H9 (cell line): ENCODE results near the gene GLRA1. TPM values are rescaled to one million over a fixed set of nuclear protein-coding genes. Genes with fewer than 3 reads are reported as not detected.

Source experiments
- DNase-seq: peaks from one replicate; pipeline ENCODE4 v3.0.0-alpha.2; 2017
- H2AFZ ChIP-seq: one replicate; pipeline ENCODE4 v1.6.1; 2013; ENCODE audit warnings: mild to moderate bottlenecking, low read length, control low read depth, moderate library complexity
- H2AK5ac ChIP-seq: 2 replicates; pipeline ENCODE4 v1.6.1; 2013; ENCODE audit warnings: low read length, control low read depth, mixed read lengths; ENCODE audit not compliant: insufficient read length
- H2BK120ac ChIP-seq: one replicate; pipeline ENCODE4 v1.6.1; 2013; ENCODE audit warnings: low read depth, mild to moderate bottlenecking, low read length, control low read depth, inconsistent platforms; ENCODE audit not compliant: poor library complexity, severe bottlenecking
- H2BK12ac ChIP-seq: 2 replicates; pipeline ENCODE4 v1.6.1; 2013; ENCODE audit warnings: low read length, control low read depth, mixed read lengths, low read depth; ENCODE audit not compliant: insufficient read length
- H2BK15ac ChIP-seq: 2 replicates; pipeline ENCODE4 v1.6.1; 2013; ENCODE audit warnings: low read depth, low read length, control low read depth
- H2BK20ac ChIP-seq: one replicate; pipeline ENCODE4 v1.6.1; 2013; ENCODE audit warnings: low read depth, mild to moderate bottlenecking, low read length, control low read depth, inconsistent platforms; ENCODE audit not compliant: poor library complexity, severe bottlenecking
- H2BK5ac ChIP-seq: 2 replicates; pipeline ENCODE4 v1.6.1; 2013; ENCODE audit warnings: low read length, control low read depth, mixed read lengths; ENCODE audit not compliant: insufficient read length
- H3K14ac ChIP-seq: 2 replicates; pipeline ENCODE4 v1.6.1; 2013; ENCODE audit warnings: low read length, control low read depth; ENCODE audit not compliant: insufficient read depth
- H3K18ac ChIP-seq: 2 replicates; pipeline ENCODE4 v1.6.1; 2013; ENCODE audit warnings: low read depth, mild to moderate bottlenecking, mixed read lengths, low read length, control low read depth; ENCODE audit not compliant: insufficient read length
- H3K23ac ChIP-seq: 2 replicates; pipeline ENCODE4 v1.6.1; 2013; ENCODE audit warnings: low read length, control low read depth, mixed read lengths, low read depth; ENCODE audit not compliant: insufficient read length
- H3K23me2 ChIP-seq: 2 replicates; pipeline ENCODE4 v1.6.1; 2013; ENCODE audit warnings: low read depth, mild to moderate bottlenecking, mixed read lengths, low read length, control low read depth; ENCODE audit not compliant: insufficient read length, poor library complexity, severe bottlenecking
- H3K27ac ChIP-seq: 2 replicates; pipeline ENCODE4 v1.5.1; 2013; ENCODE audit warnings: low read length, control low read depth, mixed read lengths, low read depth; ENCODE audit not compliant: insufficient read length
- H3K27me3 ChIP-seq: 2 replicates; pipeline ENCODE4 v1.6.1; 2013; ENCODE audit warnings: low read length, control low read depth, inconsistent platforms; ENCODE audit not compliant: insufficient read depth
- H3K4ac ChIP-seq: 2 replicates; pipeline ENCODE4 v1.6.1; 2013; ENCODE audit warnings: low read depth, mild to moderate bottlenecking, control low read depth, inconsistent platforms, low read length, moderate library complexity
- H3K4me1 ChIP-seq: 2 replicates; pipeline ENCODE4 v1.6.1; 2013; ENCODE audit warnings: low read length, control low read depth, inconsistent platforms; ENCODE audit not compliant: insufficient read depth
- H3K4me2 ChIP-seq: 2 replicates; pipeline ENCODE4 v1.6.1; 2013; ENCODE audit warnings: low read length, control low read depth, mixed read lengths; ENCODE audit not compliant: insufficient read length, insufficient read depth
- H3K56ac ChIP-seq: 2 replicates; pipeline ENCODE4 v1.6.1; 2013; ENCODE audit warnings: low read depth, mild to moderate bottlenecking, mixed read lengths, low read length, control low read depth; ENCODE audit not compliant: insufficient read length
- H3K79me1 ChIP-seq: 2 replicates; pipeline ENCODE4 v1.6.1; 2013; ENCODE audit warnings: low read depth, mild to moderate bottlenecking, moderate library complexity, low read length, control low read depth, inconsistent platforms; ENCODE audit not compliant: insufficient read depth, poor library complexity, severe bottlenecking
- H3K79me2 ChIP-seq: 2 replicates; pipeline ENCODE4 v1.6.1; 2013; ENCODE audit warnings: low read length, control low read depth, inconsistent platforms; ENCODE audit not compliant: insufficient read depth
- H3K9ac ChIP-seq: 2 replicates; pipeline ENCODE4 v1.6.1; 2013; ENCODE audit warnings: low read length, control low read depth, mixed read lengths; ENCODE audit not compliant: insufficient read length; ENCODE audit errors: extremely low read depth
- H3K9me3 ChIP-seq: one replicate; pipeline ENCODE4 v1.6.1; 2013; ENCODE audit warnings: low read depth, low read length, inconsistent platforms; ENCODE audit not compliant: control insufficient read depth
- H3T11ph ChIP-seq: one replicate; pipeline ENCODE4 v1.6.1; 2013; ENCODE audit warnings: mild to moderate bottlenecking, low read length, control low read depth, inconsistent platforms
- H4K20me1 ChIP-seq: one replicate; pipeline ENCODE4 v1.6.1; 2013; ENCODE audit not compliant: control insufficient read depth, insufficient read length, insufficient read depth
- H4K5ac ChIP-seq: 2 replicates; pipeline ENCODE4 v1.6.1; 2013; ENCODE audit warnings: low read depth, mild to moderate bottlenecking, mixed read lengths, low read length, control low read depth; ENCODE audit not compliant: insufficient read length
- H4K8ac ChIP-seq: replicated peaks from 2 replicates; pipeline ENCODE4 v1.6.1; 2013; ENCODE audit warnings: low read length, control low read depth, mixed read lengths, low read depth; ENCODE audit not compliant: insufficient read length
- H4K91ac ChIP-seq: 2 replicates; pipeline ENCODE4 v1.6.1; 2013; ENCODE audit warnings: low read depth, mild to moderate bottlenecking, moderate library complexity, mixed read lengths, low read length, control low read depth; ENCODE audit not compliant: insufficient read length
- H3K27ac Mint-ChIP-seq, 3 experiments: 2 replicates in 2 of 3; 3 replicates in 1 of 3; pipeline ENCODE4 v1.8.0; 2020 to 2021; ENCODE audit warnings: mixed read lengths in 3 of 3, mild to moderate bottlenecking in 1 of 3, moderate library complexity in 1 of 3
- H3K27me3 Mint-ChIP-seq: 2 replicates; pipeline ENCODE4 v1.8.0; 2021; ENCODE audit warnings: low read depth, mild to moderate bottlenecking, moderate library complexity, mixed read lengths
- H3K36me3 Mint-ChIP-seq, 3 experiments: 2 replicates in 2 of 3; 3 replicates in 1 of 3; pipeline ENCODE4 v1.8.0; 2020 to 2021; ENCODE audit warnings: low read depth in 3 of 3, mixed read lengths in 3 of 3; ENCODE audit not compliant: insufficient read depth in 1 of 3
- H3K4me1 Mint-ChIP-seq, 2 experiments: 2 replicates each; pipeline ENCODE4 v1.8.0; 2020; ENCODE audit warnings: mixed read lengths in 2 of 2
- H3K4me3 Mint-ChIP-seq, 2 experiments: 2 replicates in 1 of 2; 3 replicates in 1 of 2; pipeline ENCODE4 v1.8.0; 2020 to 2021; ENCODE audit warnings: mild to moderate bottlenecking in 2 of 2, mixed read lengths in 2 of 2, moderate library complexity in 1 of 2
- H3K9me3 Mint-ChIP-seq, 2 experiments: 2 replicates in 1 of 2; 3 replicates in 1 of 2; pipeline ENCODE4 v1.8.0; 2020; ENCODE audit warnings: mild to moderate bottlenecking in 2 of 2, mixed read lengths in 2 of 2, moderate library complexity in 1 of 2
- CTCF ChIP-seq: fragments of 200-600 bp; sonication (generic); conservative IDR thresholded peaks from 3 replicates; pipeline ENCODE4 v1.8.0; 2021; ENCODE audit warnings: antibody characterized with exemption, mild to moderate bottlenecking
- WGBS: extraction: QIAGEN DNeasy Blood & Tissue Kit; methylation state at CpG from one replicate; pipeline ENCODE4 v1.1.7; 2013; ENCODE audit warnings: missing lambda C conversion rate, low lambda C conversion rate, mixed read lengths; ENCODE audit not compliant: insufficient read length; ENCODE audit errors: extremely low coverage; 5-methylcytosine and 5-hydroxymethylcytosine counted together
- total RNA-seq: library from RNA; stranded (reverse); gene quantifications from 2 replicates; pipeline ENCODE4 v1.2.1, GENCODE V29; 2021

GLRA1 gene
- total RNA-seq, 1 experiment from 2014 or later = not detected

GRCh38 chr5:151923866-151924476 is 680 bp downstream of the GLRA1 start:
- Histone ChIP-seq H3K18ac (no peak overlapping the region), H3K27me3 (no peaks in the 10 kb centered on the region), H3K4ac (no peak overlapping the region), H3K23me2 (no peaks in the 10 kb centered on the region), H2BK120ac (no peak overlapping the region), H4K5ac (no peak overlapping the region), H3K23ac (no peak overlapping the region), H3K79me1 (no peaks in the 10 kb centered on the region), H2AK5ac (no peak overlapping the region), H3K27ac (no peak overlapping the region), H3K9ac (no peak overlapping the region), H2BK15ac (no peak overlapping the region), H4K20me1 (no peaks in the 10 kb centered on the region), H2BK12ac (no peak overlapping the region), H3K4me2 (no peak overlapping the region), H3K9me3 (no peaks in the 10 kb centered on the region), H3K14ac (no peak overlapping the region), H2BK5ac (no peak overlapping the region), H2AFZ (no peak overlapping the region), H3K56ac (no peak overlapping the region), H3K4me1 (no peaks in the 10 kb centered on the region), H2BK20ac (no peak overlapping the region), H3K79me2 (no peaks in the 10 kb centered on the region), H4K8ac (no peak overlapping the region), H4K91ac (no peak overlapping the region), H3T11ph (no peak overlapping the region)
- peaks cover 7 to 13% of the 10 kb centered on the region in 2 experiments for H3K4me1 Mint-ChIP-seq
- H3K27me3 Mint-ChIP-seq = peaks cover 89% of the 10 kb centered on the region
- WGBS = no CpG with 5 or more reads among the region's 19 CpGs
- peak; percentile 66 for TF ChIP-seq CTCF
- H3K27ac Mint-ChIP-seq = peak overlapping the region in 1 of 3 experiments; percentile 77; a peak in 1 of 7 replicates
- no peaks in the 10 kb centered on the region for H3K36me3 Mint-ChIP-seq
- peak; percentile 59 for DNase-seq
- peak overlapping the region in 1 of 2 experiments; percentile 45; a peak in 1 of 5 replicates for H3K4me3 Mint-ChIP-seq
- no peaks in the 10 kb centered on the region; a peak in 1 of 5 replicates for H3K9me3 Mint-ChIP-seq
